Stimulated activated CD8-positive, alpha-beta memory T cell treated with anti-CD3 and anti-CD28 coated beads, Interleukin-7, amount 100 ng/mL, for 1 hour (primary cell): Measurements from ENCODE around the gene JUN.
"Not testable (repeated sequence)": the region's sequence is repeated elsewhere in the genome, so short reads cannot be mapped to it uniquely, and the experiment has no call there.

Source experiments
- DNase-seq, 2 donors: peaks; one replicate each; pipeline ENCODE4 v3.0.0-alpha.2; 2020; ENCODE audit warnings: low read depth in 2 of 2

Gene JUN

DNA sequence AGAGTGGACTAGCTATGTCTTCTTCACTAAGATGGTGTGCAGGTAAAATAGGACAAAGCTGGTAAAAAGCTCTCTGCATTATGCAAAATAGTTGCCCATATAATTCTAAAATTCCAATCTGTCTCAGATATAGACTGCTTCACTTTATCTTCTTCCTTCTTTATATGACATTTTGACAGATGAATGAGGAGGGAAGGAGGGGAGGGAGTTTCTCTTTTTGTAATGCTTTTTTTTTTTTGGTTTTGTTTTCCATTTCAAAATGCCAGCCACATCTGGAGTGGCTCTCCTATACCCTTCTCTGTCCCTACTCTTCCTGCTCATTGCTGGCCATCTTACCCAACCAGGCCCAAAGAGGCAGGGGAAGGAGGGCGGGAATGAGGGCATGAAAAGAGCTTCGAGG is 24.2 kb upstream of the JUN start:
- no peak for DNase-seq

DNA sequence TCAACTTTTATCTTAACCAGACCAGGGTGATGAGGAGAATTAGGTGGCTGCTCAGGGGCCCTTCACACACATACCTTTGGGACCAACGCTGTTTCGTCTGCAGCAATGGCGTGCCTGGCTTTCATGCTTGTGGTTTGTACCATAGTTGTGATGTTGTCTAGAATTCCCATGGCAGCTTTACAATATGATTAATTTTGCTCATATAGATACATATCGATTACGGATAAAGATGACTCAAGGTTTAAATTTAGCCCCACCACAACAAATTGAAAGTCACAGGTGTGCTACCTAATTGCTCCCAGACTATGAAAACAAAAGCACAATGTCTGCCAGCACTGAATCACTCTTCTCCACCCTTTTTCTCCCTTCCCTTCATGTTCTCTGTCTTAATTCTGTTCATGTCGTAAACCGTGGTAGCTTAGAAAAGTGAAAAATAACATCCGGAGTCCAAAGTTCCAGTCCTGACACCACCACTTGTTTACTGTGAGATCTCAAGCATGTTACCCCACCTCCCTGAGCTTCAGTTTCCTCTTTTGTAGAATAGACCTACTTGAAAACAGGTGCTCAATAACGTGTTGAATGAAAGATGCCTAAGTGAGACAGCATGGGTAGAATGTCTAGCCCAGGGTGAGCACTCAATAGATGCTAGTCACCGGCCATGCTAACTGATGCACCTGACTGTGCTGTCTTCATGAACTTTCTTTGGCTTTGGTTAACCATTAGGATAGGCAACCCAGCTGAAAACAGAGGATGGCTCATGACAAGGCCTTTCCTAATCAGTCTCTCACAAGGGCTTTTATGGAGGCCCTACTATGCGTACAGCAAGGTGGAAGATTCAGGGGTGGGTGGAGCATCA is 22.1 kb upstream of the JUN start:
- DNase-seq: no peak

DNA sequence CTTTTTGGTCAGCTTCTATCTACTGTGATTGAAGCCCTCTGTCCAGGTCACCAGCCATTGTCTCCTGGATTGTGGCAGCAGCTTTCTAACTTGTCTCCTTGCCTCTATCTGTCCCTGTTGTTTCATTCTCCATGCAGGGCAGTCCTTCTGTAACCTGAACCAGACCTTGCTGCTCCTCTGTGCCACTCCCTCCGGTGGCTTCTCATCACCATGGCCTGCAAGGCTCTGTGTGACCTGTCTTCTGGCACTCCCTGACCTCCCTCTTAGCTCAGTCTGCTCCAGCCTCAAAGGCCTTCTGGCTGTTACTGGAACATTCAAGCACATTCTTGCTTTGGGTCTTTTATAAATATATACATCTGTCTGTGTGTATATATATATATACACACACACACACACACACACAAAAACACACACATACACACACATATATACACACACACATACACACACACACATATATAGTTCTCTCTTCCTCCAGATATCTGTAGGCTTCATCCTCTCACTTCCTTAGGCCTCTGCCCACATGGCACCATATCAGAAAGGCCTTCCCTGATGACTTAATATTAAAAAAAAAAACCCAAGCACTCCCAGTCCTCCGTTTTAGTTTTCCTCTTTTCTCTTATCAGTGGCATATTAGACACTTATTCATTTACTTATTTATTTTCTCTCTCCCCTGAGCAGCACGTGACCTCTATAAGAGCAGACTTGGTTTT is 21.2 kb upstream of the JUN start:
- DNase-seq: no peak

DNA sequence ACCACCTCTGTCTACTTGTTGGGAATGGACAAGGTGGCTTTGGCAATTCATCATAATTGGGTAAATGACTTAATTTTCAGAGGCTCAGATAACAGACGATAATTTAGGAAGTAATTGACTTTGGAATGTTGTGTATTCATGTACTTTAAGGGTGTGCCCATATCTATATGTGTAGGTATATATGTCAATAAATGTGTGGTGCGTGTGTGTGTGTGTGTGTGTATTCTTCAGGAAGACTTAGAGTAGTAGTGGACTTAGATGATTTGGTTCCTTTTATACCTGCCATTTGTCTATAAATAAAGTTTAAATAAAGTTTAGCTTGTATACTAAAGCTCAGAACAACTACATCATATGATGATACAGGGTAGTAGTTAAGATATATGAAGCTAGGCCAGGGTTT is 20.0 kb upstream of the JUN start:
- DNase-seq: no peak

DNA sequence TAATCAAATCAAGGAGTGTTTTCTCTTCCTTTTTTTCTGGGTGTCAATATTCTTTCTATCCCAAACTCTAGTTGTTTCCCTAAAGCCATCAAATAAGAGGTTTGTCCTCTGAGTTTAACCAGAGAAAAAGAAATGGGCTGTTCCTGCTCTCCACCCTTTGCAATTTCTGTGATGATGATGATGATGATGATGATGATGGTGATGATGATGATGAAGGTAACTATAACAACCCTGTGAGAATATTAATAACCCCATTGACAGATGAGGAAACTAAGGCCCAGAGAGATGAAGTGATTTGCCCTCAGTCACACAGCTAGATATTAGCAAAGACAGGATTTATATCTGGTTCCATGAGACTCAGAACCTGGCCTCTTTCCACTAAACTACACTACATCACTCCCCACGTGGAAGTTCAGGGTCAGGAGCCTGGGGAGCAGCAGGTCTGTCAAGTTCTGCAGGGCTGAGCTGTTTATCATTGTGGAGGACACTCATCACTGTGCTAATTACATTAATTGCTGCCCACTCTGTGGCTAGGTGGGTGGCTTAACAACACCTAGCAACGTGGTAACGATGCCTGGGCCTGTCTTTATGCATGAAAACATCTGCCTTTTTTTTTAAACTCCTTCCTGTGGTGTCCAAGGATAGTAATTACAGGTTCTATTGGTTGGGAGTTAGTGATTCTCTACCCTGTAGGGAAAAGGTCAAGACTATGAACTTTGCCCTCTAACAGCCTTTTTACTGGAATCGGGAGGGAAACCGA is 19.0 kb upstream of the JUN start:
- no peak for DNase-seq

DNA sequence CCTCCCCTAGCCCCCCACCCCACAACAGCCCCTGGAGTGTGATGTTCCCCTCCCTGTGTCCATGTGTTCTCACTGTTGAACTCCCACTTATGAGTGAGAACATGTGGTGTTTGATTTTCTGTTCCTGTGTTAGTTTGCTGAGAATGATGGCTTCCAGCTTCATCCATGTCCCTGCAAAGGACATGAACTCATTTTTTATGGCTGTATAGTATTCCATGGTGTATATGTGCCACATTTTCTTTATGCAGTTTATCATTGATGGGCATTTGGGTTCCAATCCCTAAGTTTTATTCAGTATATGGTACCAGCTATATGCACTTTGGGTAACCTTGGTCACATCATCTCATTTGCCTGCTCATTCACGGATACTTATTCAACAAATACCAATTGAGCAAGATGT is 17.4 kb upstream of the JUN start:
- DNase-seq: not testable (repeated sequence)

DNA sequence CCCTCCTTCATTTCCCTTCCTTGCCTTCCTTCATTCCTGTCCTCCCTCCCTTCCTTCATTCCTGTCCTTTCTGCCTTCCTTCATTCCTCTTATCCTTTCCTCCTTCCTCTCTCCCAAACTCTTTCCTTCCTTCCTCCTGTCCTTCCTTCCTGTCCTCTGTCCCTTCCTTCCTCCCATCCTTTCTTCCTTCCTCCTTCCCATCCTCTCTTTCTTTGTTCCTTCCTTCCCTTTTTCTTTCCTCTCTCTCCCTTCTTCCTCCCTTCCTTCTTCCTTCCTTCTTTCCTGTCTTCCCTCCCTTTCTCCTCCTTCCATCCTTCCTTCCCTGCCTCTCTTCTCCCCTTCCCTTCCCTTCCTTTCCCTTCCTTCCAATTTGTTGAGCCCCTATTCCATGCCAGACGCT is 15.8 kb upstream of the JUN start:
- no peak for DNase-seq

DNA sequence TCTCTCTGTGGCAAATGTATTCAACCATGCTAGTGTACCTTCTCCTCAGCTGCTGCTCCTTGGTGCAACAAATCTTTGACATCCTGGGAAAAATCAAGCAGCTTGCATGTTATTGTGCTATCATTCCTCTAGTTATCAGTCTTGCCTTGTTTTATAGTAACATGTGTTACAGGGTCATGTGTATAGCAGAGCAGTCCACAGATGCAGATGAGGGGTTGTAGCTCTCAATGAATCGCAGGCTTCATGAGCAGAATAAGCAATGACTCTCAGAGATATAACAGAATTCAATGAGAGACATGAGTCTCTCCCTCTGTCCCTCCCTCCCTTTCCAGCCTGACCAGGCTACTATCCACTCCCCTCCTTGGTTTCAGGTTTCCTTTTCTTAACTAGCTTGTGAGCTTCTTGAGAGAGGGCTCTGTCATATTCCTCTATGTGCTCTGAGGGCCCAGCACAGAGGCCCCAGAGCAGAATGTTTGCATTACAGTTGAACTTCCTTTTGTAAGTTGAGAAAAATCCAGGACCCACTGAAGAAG is 15.1 kb upstream of the JUN start:
- no peak for DNase-seq

DNA sequence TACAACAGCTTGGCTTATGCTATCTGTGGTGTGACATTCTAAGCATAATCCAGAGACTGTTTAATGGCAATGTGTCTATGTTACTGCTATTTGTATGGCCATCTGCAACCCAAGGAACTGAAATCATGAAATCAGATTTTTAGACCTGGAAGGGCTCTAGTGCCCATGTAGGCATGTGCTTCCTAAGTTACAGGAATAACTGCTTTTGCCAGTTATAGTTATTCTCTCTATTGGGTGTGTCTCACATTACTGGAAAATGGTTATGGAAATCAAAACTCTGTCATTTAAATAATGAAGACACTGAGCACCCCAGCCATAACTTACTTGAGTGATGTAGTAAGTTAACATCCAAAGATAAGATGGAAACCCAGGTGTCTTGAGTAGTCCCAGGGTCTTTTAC is 12.6 kb upstream of the JUN start:
- no peak for DNase-seq

DNA sequence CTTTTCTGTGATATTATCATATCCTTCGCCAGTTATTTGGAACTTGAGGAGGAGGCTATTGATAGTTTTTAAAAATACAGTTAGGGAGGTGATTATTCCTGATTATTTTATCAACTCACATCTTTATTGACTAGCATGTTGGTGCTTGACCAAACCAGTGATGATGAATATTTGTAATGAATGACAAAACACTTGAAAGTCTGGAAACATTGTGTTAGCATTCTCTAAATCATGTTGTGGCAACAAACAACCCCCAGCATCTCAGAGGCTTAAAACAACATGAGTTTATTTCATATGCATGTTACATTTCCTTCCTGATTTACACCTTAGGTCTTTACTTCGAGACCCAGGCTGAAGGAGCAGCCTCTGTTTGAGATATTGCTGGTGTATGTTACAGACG is 10.7 kb upstream of the JUN start:
- no peak for DNase-seq

DNA sequence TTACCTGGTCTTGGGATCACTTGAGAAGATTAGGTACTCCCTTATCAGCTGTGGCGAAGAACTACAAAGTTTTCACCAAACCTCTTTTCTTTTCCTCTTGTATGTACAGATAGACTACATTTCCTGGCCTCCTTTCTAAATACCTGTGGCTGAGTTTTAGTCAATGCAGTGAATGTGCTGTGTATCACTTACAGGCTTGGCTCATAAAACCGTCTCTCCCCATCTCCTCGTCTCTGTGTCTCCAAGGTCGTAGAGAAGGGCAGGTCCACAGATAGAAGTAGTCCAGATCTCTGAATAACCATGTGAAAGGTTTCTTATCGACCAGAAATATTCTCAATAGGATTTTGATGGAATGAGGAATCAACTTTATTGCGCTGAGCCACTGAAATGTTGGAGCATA is 9.0 kb upstream of the JUN start:
- DNase-seq: no peak

DNA sequence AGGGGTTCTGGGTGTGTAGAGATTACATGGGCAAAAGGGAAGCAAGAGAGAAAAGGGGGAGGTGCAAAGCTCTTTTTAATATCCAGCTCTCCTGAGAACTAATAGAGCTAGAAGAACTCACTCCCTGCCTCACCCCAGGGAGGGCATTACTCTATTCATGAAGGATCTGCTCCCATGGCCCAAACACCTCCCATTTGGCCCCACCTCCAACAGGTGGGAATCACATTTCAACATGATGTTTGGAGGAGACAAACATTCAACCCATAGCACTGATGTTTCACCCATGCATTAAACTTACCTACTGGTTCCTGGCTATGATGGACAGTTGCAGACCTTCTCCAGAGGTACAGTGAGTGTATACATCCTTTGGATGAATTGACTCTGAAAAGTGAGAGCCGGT is 7.3 kb upstream of the JUN start:
- no peak for DNase-seq

DNA sequence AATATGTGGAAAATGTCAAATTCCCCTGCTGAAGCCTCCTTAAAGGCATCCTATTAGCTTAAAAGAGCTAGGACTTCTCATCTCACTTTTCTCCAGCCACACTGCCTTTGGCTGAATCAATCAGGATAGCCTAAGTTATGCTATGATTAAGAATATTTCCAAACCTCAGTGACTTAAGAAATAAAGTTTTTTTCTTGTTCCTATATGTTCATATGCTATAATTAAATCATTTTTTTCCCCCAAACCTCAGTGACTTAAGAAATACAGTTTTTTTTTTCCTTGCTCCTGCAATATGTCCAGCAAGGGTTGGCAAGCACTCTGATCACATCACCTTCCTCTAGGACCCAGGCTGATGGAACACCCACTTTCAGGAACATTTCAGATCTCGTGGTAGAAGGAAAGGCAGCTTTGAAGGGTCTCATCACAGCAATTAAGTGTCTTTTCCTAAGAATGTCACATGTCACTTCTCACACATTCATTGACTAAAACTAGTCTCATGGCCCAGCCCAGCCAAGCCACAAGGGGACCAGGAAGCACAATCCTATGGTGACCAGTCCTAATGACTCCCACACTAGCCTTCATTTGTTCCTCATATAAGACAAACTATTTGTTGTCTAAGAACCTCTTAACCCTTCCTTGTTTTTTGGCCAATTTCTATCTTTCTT is 6.3 kb upstream of the JUN start:
- no peak for DNase-seq

DNA sequence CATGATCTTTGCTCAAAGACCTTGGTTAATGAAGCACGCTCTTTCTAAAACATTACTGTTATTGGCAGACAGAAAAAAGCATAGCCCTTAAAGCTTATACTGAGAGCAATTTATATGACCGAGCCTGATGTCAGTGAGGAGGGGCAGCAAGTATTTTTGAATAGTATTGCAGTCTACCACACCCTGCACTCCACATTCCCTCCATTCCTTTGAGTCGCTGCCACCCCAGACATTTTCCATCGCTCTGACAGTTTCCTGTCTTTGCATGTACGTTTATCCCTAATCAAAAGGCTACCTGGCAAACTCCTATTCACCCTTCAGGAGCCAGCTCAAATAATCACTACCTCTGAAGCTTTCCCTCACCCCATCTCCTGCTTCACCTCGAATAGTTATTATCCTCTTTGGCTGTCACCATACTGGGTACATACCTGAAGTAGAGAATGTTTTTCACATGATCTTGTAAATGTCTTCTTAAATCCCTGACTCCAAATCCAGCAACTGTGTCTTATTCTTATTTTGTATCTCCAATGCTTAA is 5.5 kb upstream of the JUN start:
- no peak for DNase-seq

DNA sequence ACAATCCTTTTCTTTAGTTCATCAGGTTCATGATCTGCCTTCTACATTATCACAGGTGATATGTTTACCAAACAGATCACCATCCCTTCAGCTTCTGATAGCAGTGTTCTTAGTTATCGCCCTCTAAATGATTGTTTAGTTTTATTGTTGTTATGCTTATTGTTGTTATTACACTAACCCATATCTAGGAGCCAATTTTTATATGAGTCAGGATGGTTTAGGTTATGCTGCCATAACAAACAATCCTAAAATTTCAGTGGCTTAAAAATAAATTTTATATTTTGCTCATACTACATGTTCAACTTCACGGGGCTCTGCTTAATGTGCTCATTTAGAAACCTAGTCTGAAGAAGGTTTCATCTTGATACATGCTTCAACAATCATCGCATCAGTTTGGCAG is 4.4 kb upstream of the JUN start:
- DNase-seq: no peak

DNA sequence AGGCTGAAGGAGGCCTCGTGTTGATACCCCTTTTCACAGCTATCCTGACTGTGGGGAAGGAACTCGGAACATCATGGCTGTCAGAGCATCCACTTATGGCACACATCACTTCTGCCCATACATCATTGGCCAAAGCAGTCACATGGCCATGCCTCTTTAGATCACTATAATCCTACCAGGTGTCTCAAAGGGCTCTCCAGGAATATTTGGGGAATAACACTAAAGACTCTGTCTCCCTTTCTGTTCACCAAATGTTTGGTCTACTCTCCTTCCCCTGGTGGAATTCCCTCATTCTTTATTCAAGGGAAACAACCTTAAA is 3.0 kb upstream of the JUN start:
- DNase-seq: no peak

DNA sequence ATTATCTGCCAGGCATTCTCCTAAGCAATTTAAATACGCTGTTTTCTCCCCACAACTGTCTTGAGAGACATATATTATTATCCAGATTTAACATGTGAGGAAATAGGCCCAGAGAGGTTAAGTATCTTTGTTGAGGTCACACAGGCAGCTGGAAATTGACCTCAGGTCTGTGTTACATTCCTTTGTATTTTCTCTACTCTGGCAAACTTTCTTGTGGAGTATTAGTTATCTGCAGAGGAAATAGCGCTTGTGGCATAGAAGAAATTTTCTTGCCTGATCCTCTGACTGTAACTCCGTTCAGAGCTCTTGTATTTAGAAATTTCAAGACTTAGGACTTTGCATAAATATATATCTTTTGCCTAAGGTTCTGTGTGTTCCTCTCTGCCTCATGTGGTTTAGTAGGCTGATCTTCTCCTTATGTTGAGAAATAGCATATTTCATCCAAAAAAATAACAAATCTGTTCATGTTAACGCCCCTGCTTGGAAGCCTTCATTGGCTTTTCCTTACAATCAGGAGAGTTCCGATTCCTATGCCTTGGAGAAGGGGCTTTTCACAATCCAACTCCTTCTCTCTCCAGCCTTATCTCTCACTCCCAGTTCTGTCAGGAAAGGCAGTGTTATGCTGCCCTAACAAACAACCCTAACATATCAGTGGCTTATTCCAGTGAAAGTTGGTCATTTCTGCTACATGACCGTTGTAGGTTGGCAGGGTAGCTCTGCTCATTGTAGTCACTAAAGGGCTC is 2.5 kb upstream of the JUN start:
- no peak for DNase-seq

DNA sequence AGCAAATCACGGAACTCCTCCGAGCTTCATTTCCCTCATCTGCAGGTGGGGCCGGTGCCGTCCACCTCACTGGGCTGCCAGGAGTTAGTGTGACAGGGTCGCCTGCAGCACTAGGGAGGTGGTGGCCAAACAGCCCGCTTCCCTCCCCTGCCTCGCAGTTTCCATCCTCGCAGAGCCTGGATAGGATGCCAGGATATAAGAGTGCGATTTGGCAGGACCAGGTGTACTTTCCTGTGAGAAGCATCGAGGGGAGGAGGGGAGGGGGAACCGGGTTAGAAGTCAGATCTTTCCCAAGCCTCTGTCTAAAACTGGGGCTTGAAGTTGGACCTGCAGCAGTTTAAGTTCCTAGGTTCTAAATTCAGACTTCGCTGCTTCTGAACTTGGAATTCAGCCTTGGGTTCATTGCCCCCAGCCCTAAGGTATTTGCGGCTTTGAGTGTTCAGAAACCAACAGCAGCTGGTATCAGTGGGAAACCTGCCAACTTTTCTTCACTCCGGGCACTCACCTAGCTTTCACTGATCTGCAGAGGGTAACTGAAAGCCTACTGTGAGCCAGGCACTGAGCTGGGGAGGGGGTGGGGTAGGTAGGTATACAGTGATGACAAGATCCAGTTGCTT is 1.7 kb upstream of the JUN start:
- DNase-seq: no peak

DNA sequence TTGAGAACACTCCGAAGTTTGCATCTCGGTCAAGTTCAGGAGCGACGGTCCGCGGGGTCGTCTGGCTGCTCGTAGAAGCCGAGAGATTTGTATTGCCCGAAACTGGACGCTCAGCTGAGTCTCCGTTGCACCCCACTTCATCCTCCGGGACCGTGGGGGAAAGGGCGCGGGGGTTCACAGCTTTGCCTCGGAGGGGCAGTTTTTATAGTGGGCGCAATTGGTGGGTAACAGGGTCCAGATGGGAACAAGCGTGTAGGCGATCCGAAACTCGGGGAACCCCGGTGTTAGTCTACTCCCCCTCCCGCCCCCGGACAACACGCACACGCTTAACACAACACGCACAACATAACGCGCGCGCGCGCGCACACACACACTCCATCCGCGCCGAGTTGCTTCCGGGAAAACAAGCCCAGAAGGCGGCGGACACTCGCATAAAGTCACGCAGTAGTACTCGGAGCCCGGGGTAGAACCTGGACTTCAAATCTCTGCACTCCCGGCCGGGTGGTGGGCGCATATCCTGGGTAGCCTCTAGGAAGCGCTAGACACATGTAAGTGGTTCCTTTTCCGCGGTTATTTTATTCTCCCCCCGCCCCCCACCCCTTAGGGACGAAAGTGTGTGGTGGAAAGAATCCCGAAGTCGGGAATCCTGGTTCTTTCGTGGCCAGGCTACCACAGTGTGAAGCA is 1.1 kb upstream of the JUN start:
- peak; percentile 64 to 65 for DNase-seq
